Esophagus squamous epithelium (tissue), 5 donors: ENCODE data around the gene MMRN2. TPM values are rescaled to one million over a fixed set of nuclear protein-coding genes. Genes with fewer than 3 reads are reported as not detected.
A peak's percentile ranks its signal among the peaks of the same experiment; 100 is the strongest.

ENCODE experiments used
- DNase-seq: peaks from one replicate; lab custom pipeline; 2025; lab: John Stamatoyannopoulos, UW
- H3K27ac ChIP-seq, 4 donors: fragments of 200-600 bp; sonication (generic); one replicate each; pipeline ENCODE4 v1.5.1; 2016 to 2019; ENCODE audit warnings: mild to moderate bottlenecking in 1 of 4
- H3K27me3 ChIP-seq, 4 donors: fragments of 200-600 bp; sonication (generic); 1 replicate in 3 of 4; 2 replicates in 1 of 4; pipeline versions ENCODE4 v1.5.1 to v1.6.0; 2017 to 2021; ENCODE audit warnings: antibody characterized with exemption in 1 of 4
- H3K36me3 ChIP-seq, 3 donors: fragments of 200-600 bp; sonication (generic); one replicate each; pipeline ENCODE4 v1.5.1; 2016 to 2019
- H3K4me1 ChIP-seq, 3 donors: fragments of 200-600 bp; sonication (generic); one replicate each; pipeline ENCODE4 v1.5.1; 2017 to 2019
- H3K4me3 ChIP-seq, 4 donors: fragments of 200-600 bp; sonication (generic); 1 replicate in 3 of 4; 2 replicates in 1 of 4; pipeline ENCODE4 v1.5.1; 2016 to 2019; ENCODE audit warnings: mild to moderate bottlenecking in 2 of 4, moderate library complexity in 1 of 4
- H3K9me3 ChIP-seq, 3 donors: fragments of 200-600 bp; sonication (generic); one replicate each; pipeline ENCODE4 v1.5.1; 2016 to 2019
- CTCF ChIP-seq, 6 experiments: fragments of 450-650 bp in 4 of 6; fragments of 200-600 bp in 2 of 6; sonication (generic) in 2 of 6; IDR thresholded peaks; one replicate each; pipeline ENCODE4 v1.5.1; 2016 to 2019; ENCODE audit warnings: antibody characterized with exemption in 6 of 6, mild to moderate bottlenecking in 4 of 6, moderate library complexity in 4 of 6
- POLR2A ChIP-seq, 4 donors: fragments of 450-650 bp; IDR thresholded peaks; one replicate each; pipeline ENCODE4 v1.6.1; 2017; ENCODE audit warnings: antibody characterized with exemption in 4 of 4, mild to moderate bottlenecking in 4 of 4, moderate library complexity in 3 of 4
- WGBS, 2 donors: methylation state at CpG; one replicate each; pipeline ENCODE4 v1.1.5; 2018; 5-methylcytosine and 5-hydroxymethylcytosine counted together
- intact Hi-C: fragments of 100-400 bp; cut with DNase I; formaldehyde crosslinking; loops from one replicate; pipeline ENCODE4 v1.15.0; 2022
- total RNA-seq, 4 donors: library from RNA; depleted of rRNA; stranded (reverse); fragments of >200 nt; gene quantifications; one replicate each; pipeline ENCODE4 v1.1.0, GENCODE V29; 2016
- donor health status: DM: yes; HTN: yes; CAD: no.

MMRN2 gene
- total RNA-seq, 4 donors from 2014 or later: 3.4 to 18.1 (median 11.0) TPM

- TF ChIP-seq CTCF (IDR thresholded peaks at IDR 0.05): no peak
- TF ChIP-seq POLR2A (IDR thresholded peaks at IDR 0.05): no peak
- no peak for DNase-seq
- no peaks in the 10 kb centered on the region for H3K9me3 ChIP-seq
- no peaks in the 10 kb centered on the region for H3K27me3 ChIP-seq
- H3K36me3 ChIP-seq: no peaks in the 10 kb centered on the region
- H3K4me3 ChIP-seq: no peak overlapping the region
- intact Hi-C loops: no loop called here
- no peak overlapping the region for H3K27ac ChIP-seq
- peaks cover 5 to 78% (median 47%) of the 10 kb centered on the region in 3 donors for H3K4me1 ChIP-seq
- WGBS, 2 donors: 90 to 97% methylated on average over 4 to 5 of the region's 5 CpGs
Observed at GRCh38 chr10:86976362-86977056, 19.1 kb upstream of the MMRN2 start.

GRCh38 chr10:86974484-86974883 lies 17.1 kb upstream of the MMRN2 start:
- Histone ChIP-seq H3K36me3 (no peaks in the 10 kb centered on the region), H3K4me3 (peak overlapping the region in 1 of 4 donors; percentile 16), H3K27me3 (no peaks in the 10 kb centered on the region), H3K4me1 (peaks cover 14 to 81% (median 38%) of the 10 kb centered on the region in 3 donors), H3K9me3 (no peaks in the 10 kb centered on the region), H3K27ac (peak overlapping the region in 3 of 4 donors; percentile 37 to 99 (median 97))
- 37 to 44% methylated on average over 7 of the region's 7 CpGs for WGBS, 2 donors
- intact Hi-C loops: loop anchor here (5.0 kb wide), 1 partner anchor 118 kb away; the partner anchor contains the start of gene GLUD1
- DNase-seq: no peak
- TF ChIP-seq CTCF (IDR thresholded peaks at IDR 0.05): no peak
- no peak for TF ChIP-seq POLR2A (IDR thresholded peaks at IDR 0.05)

- H3K9me3 ChIP-seq: no peaks in the 10 kb centered on the region
- H3K27me3 ChIP-seq: no peaks in the 10 kb centered on the region
- 81 to 91% methylated on average over 6 to 8 of the region's 11 CpGs for WGBS, 2 donors
- TF ChIP-seq POLR2A (IDR thresholded peaks at IDR 0.05) (no peak), CTCF (IDR thresholded peaks at IDR 0.05) (no peak)
- H3K4me3 ChIP-seq: no peak overlapping the region
- intact Hi-C loops: loop anchor here (5.0 kb wide), 1 partner anchor 120 kb away; the partner anchor contains the start of gene GLUD1
- DNase-seq: no peak
- no peaks in the 10 kb centered on the region for H3K36me3 ChIP-seq
- H3K27ac ChIP-seq: peak overlapping the region; percentile 54 to 99 (median 96)
- H3K4me1 ChIP-seq: peaks cover 31 to 81% (median 44%) of the 10 kb centered on the region in 3 donors
Observed at GRCh38 chr10:86972613-86973380, 15.4 kb upstream of the MMRN2 start.

GRCh38 chr10:86971232-86971991 lies 14.0 kb upstream of the MMRN2 start:
- 10% methylated on average over 17 of the region's 66 CpGs; no CpG with 5 or more reads in 1 of the 2 donors for WGBS, 2 donors
- peak in 5 of 6 experiments; percentile 14 to 50 (median 19) for TF ChIP-seq CTCF (IDR thresholded peaks at IDR 0.05)
- no peak for TF ChIP-seq POLR2A (IDR thresholded peaks at IDR 0.05)

More at GRCh38 chr10:86971232-86971991, 14.0 kb upstream of the MMRN2 start:
- Histone ChIP-seq H3K27me3 (no peaks in the 10 kb centered on the region), H3K36me3 (no peaks in the 10 kb centered on the region), H3K9me3 (no peaks in the 10 kb centered on the region), H3K27ac (peak overlapping the region; percentile 96 to 99 (median 97)), H3K4me1 (peaks cover 45 to 91% (median 58%) of the 10 kb centered on the region in 3 donors), H3K4me3 (peak overlapping the region; percentile 49 to 75 (median 63))
- intact Hi-C loops: loop anchor here (5.0 kb wide), 1 partner anchor 121 kb away; the partner anchor contains the start of gene GLUD1
- peak; percentile 85 for DNase-seq
